Thyroid gland (tissue), 4 donors: ENCODE data around the gene STAG1.

Source experiments
- POLR2A ChIP-seq, 2 donors: fragments of 450-650 bp; IDR thresholded peaks; one replicate each; pipeline ENCODE4 v1.6.1; 2017; ENCODE audit warnings: antibody characterized with exemption in 2 of 2, mild to moderate bottlenecking in 2 of 2, moderate library complexity in 1 of 2
- TF ChIP-seq, protein P1 (sequence below), 6 experiments: fragments of 200-600 bp in 3 of 6; fragments of 450-650 bp in 3 of 6; sonication (generic) in 3 of 6; IDR thresholded peaks; one replicate each; pipeline ENCODE4 v1.5.1; 2016 to 2019; ENCODE audit warnings: antibody characterized with exemption in 6 of 6, mild to moderate bottlenecking in 2 of 6, inconsistent platforms in 1 of 6, moderate library complexity in 1 of 6

DNA sequence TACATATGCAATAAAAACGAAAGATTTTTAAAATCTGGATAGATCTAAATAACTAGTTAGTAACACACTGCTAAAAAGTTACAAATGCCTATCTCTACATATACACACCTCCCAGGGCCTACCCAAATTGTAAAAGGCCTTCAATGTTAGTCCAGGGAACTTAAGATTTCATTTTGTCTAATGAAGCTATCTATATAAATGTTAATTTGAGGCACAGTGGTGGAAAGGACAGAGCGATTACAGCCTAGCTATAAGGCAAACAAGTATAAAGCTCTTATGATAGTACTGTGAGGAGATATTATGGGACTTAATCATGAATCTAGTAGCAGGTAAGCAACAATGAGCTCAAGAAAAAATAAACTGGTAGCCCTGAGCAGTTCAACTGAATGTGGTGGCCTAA, 101.7 kb downstream of the STAG1 start:
- TF ChIP-seq, protein P1, sequence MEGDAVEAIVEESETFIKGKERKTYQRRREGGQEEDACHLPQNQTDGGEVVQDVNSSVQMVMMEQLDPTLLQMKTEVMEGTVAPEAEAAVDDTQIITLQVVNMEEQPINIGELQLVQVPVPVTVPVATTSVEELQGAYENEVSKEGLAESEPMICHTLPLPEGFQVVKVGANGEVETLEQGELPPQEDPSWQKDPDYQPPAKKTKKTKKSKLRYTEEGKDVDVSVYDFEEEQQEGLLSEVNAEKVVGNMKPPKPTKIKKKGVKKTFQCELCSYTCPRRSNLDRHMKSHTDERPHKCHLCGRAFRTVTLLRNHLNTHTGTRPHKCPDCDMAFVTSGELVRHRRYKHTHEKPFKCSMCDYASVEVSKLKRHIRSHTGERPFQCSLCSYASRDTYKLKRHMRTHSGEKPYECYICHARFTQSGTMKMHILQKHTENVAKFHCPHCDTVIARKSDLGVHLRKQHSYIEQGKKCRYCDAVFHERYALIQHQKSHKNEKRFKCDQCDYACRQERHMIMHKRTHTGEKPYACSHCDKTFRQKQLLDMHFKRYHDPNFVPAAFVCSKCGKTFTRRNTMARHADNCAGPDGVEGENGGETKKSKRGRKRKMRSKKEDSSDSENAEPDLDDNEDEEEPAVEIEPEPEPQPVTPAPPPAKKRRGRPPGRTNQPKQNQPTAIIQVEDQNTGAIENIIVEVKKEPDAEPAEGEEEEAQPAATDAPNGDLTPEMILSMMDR (IDR thresholded peaks at IDR 0.05), result no peak
- TF ChIP-seq POLR2A (IDR thresholded peaks at IDR 0.05), result no peak
